ENCODE results near the gene PRPF31.

The PRPF31 gene

DNA sequence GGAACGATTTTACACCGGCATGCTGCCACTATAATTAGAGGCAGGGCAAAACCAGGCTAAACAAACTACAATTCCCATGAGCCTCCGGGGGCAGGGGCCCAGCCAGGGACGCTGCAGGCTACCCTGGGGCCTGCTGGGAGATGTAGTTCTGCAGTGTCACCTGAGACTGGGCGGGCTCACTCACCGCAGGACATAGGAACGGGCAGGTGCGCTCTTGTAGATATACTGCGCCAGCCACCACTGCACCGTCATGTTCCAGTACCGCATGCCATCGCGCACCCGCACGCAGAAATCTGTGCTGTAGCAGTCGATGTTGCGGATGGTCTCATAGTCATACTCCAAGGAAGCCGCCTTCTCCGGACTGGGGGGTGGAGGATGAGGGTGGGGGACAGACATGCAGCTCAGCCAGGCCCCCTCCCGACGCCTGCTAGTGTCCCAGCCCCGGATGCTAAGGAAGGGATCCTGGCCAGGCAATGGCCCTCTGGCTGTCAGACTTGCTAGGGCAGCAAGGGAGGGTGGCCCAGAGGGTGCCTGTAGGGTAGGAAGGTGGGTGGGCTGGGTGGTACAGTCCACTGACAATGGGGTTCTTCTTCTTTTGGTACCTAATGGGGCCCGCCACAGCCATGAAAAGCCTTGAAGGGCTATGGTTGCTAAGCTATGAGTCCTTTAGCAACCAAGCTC is 63.2 kb downstream of the PRPF31 start:
- Histone ChIP-seq H3K36me3 (peaks cover 7 to 54% (median 29%) of the 10 kb centered on the region in 3 donors), H3K4me3 (no peak overlapping the region), H3K9me3 (no peaks in the 10 kb centered on the region), H3K4me1 (no peaks in the 10 kb centered on the region), H3K27me3 (peaks cover 0 to 7% of the 10 kb centered on the region in 2 donors), H3K27ac (no peak overlapping the region)
- no peak for DNase-seq
- TF ChIP-seq, protein P1, sequence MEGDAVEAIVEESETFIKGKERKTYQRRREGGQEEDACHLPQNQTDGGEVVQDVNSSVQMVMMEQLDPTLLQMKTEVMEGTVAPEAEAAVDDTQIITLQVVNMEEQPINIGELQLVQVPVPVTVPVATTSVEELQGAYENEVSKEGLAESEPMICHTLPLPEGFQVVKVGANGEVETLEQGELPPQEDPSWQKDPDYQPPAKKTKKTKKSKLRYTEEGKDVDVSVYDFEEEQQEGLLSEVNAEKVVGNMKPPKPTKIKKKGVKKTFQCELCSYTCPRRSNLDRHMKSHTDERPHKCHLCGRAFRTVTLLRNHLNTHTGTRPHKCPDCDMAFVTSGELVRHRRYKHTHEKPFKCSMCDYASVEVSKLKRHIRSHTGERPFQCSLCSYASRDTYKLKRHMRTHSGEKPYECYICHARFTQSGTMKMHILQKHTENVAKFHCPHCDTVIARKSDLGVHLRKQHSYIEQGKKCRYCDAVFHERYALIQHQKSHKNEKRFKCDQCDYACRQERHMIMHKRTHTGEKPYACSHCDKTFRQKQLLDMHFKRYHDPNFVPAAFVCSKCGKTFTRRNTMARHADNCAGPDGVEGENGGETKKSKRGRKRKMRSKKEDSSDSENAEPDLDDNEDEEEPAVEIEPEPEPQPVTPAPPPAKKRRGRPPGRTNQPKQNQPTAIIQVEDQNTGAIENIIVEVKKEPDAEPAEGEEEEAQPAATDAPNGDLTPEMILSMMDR (IDR thresholded peaks at IDR 0.05) = no peak
- intact Hi-C loops (cut with DNase I; ENCODE audit: low total_unique reads) = no loop called here

DNA sequence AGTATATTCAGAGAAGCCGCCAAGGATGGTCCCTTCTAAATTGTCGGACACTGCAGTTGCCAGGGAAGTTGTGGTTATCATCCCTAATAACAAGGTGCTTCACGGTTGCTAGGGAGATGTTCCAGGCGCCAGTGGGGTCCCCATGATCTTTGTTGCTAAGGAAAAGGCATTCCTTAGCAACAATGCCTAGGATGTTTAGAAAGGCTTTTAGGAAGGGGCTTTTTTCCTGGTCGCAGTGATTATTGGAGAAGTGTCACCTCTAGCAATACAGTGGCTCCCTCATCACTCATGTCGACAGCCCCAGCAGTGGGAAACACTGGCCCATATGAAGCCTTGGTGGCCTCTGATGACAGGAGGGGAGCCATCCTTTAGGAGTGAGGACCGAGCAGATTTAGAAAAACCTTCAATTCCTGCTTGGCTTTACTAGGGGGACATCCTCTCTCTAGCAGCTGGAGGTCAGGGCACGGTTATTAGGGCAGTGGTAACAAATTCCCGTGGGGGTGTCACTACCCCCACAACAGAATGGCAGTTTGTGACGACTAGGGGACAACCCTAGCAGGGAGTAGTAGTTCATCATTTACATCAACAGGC is 63.8 kb downstream of the PRPF31 start:
- intact Hi-C loops (cut with DNase I; ENCODE audit: low total_unique reads) = no loop called here
- DNase-seq = no peak
- H3K4me3 ChIP-seq = no peak overlapping the region
- no peaks in the 10 kb centered on the region for H3K9me3 ChIP-seq
- peaks cover 0 to under 1% of the 10 kb centered on the region in 2 donors for H3K27me3 ChIP-seq
- no peaks in the 10 kb centered on the region for H3K4me1 ChIP-seq
- H3K27ac ChIP-seq = no peak overlapping the region
- TF ChIP-seq, protein P1 (IDR thresholded peaks at IDR 0.05) = no peak
- peaks cover 7 to 56% (median 29%) of the 10 kb centered on the region in 3 donors for H3K36me3 ChIP-seq

DNA sequence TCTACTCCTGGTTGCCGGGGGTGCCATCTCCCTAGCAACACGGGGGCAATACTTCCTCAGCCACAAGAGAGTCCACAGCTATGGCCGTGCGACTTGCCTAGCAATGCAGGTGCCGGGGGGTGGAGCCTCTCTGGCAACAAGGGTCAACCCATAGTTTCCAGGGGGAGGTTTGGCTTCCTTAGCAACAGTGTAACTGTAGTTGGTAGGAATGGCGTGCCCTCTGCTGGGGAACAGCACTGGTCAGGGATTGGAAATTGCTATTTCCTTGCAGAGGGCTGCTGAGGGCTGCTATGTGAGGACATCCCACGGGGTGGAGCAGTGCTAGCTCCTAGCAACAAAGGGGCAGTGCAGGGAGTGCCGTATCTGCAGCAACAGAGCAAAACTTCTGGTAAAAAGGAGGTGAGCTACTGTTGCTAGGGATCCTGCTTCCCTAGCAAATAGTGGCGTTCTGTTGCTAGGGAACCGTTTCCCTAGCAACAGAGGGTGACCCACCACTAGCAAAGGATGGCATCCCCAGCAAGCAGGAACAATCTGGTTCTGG is 64.4 kb downstream of the PRPF31 start:
- Histone ChIP-seq H3K4me3 (no peak overlapping the region), H3K27me3 (no peaks in the 10 kb centered on the region), H3K27ac (no peak overlapping the region), H3K36me3 (peaks cover 7 to 56% (median 29%) of the 10 kb centered on the region in 3 donors), H3K4me1 (no peaks in the 10 kb centered on the region), H3K9me3 (no peaks in the 10 kb centered on the region)
- DNase-seq = no peak
- intact Hi-C loops (cut with DNase I; ENCODE audit: low total_unique reads) = no loop called here
- TF ChIP-seq, protein P1 (IDR thresholded peaks at IDR 0.05) = no peak

DNA sequence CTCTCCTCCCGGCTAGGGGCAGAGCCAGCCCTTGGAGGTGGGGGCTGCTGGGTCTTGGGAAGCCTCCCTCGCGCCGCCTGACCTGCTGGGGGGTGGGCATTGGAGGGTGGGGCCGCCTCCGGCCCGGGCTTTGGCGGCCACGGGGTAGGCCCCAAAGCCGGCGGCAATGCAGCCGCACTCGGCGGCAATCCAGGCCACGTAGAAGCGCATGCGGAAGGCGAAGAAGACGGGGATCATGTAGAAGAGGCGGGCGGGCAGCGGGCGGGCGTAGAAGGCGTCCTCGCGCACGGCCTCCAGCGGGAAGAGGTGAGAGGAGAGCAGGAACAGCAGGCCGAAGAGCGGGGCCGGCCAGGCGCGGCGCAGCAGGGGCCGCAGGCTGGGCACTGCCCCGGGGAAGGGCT is 65.1 kb downstream of the PRPF31 start:
- Histone ChIP-seq H3K4me1 (no peaks in the 10 kb centered on the region), H3K9me3 (no peaks in the 10 kb centered on the region), H3K4me3 (no peak overlapping the region), H3K27me3 (no peaks in the 10 kb centered on the region), H3K27ac (no peak overlapping the region), H3K36me3 (peaks cover 7 to 52% (median 29%) of the 10 kb centered on the region in 3 donors)
- intact Hi-C loops (cut with DNase I; ENCODE audit: low total_unique reads) = no loop called here
- TF ChIP-seq, protein P1 (IDR thresholded peaks at IDR 0.05) = no peak
- no peak for DNase-seq
